HG02973 (cell line): ENCODE results near the gene CAPN10.
"Not testable (repeated sequence)": the region's sequence is repeated elsewhere in the genome, so short reads cannot be mapped to it uniquely, and the experiment has no call there.

Experiments
- ATAC-seq: cut with Tn5 transposase; IDR thresholded peaks from one replicate; pipeline ENCODE4 v1.9.1; 2021; ENCODE audit warnings: moderate library complexity; ENCODE audit not compliant: unreplicated experiment

Gene CAPN10

GRCh38 chr2:240602266-240603050 is 15.9 kb downstream of the CAPN10 start:
- no peak for ATAC-seq

- ATAC-seq = no peak
These were observed 16.7 kb downstream of the CAPN10 start for GRCh38 chr2:240603081-240603835.

- ATAC-seq = no peak
These were observed 17.3 kb downstream of the CAPN10 start for GRCh38 chr2:240603846-240604245.

GRCh38 chr2:240604291-240604938 is 17.9 kb downstream of the CAPN10 start:
- no peak for ATAC-seq

GRCh38 chr2:240604939-240605716 is 18.6 kb downstream of the CAPN10 start:
- ATAC-seq = no peak

GRCh38 chr2:240605867-240606743 is 19.6 kb downstream of the CAPN10 start:
- ATAC-seq = no peak

GRCh38 chr2:240611601-240612210 is 25.2 kb downstream of the CAPN10 start:
- ATAC-seq = no peak

GRCh38 chr2:240613781-240614180 is 27.2 kb downstream of the CAPN10 start:
- ATAC-seq = no peak

- no peak for ATAC-seq
These were observed 27.9 kb downstream of the CAPN10 start for GRCh38 chr2:240614391-240614790.

GRCh38 chr2:240615396-240615795 is 28.9 kb downstream of the CAPN10 start:
- ATAC-seq = no peak

- no peak for ATAC-seq
These were observed 29.4 kb downstream of the CAPN10 start for GRCh38 chr2:240615820-240616547.

- ATAC-seq = not testable (repeated sequence)
These were observed 30.5 kb downstream of the CAPN10 start for GRCh38 chr2:240616860-240617666.

- ATAC-seq = no peak
These were observed 32.2 kb downstream of the CAPN10 start for GRCh38 chr2:240618776-240619175.

GRCh38 chr2:240619506-240620148 is 33.1 kb downstream of the CAPN10 start:
- ATAC-seq = no peak

GRCh38 chr2:240620149-240620731 is 33.7 kb downstream of the CAPN10 start:
- no peak for ATAC-seq

GRCh38 chr2:240620859-240621258 is 34.3 kb downstream of the CAPN10 start:
- ATAC-seq = no peak

GRCh38 chr2:240622060-240622411 is 35.5 kb downstream of the CAPN10 start:
- ATAC-seq = no peak
